HG02571 (cell line): ENCODE results near the gene LPIN2.

Source experiments
- ATAC-seq: cut with Tn5 transposase; IDR thresholded peaks from one replicate; pipeline ENCODE4 v1.9.1; 2021; ENCODE audit warnings: mild to moderate bottlenecking, moderate library complexity; ENCODE audit not compliant: unreplicated experiment

Gene LPIN2

GRCh38 chr18:2964361-2965010, 48.5 kb downstream of the LPIN2 start:
- ATAC-seq: no peak
